Fibroblast of lung (primary cell): Measurements from ENCODE around the gene NFYA.

Experiments used
- CTCF ChIP-seq, 2 donors: IDR thresholded peaks in 1 of 2; conservative IDR thresholded peaks in 1 of 2; 1 replicate in 1 of 2; 2 replicates in 1 of 2; pipeline ENCODE4 v1.5.1; 2011 to 2012; ENCODE audit warnings: low read length in 2 of 2, control low read depth in 1 of 2, inconsistent platforms in 1 of 2, low read depth in 1 of 2, mild to moderate bottlenecking in 1 of 2
- EZH2 ChIP-seq: IDR thresholded peaks from 2 replicates; pipeline ENCODE4 v1.5.1; 2012; ENCODE audit warnings: low read length, control low read depth, mild to moderate bottlenecking; ENCODE audit errors: missing control alignments

GRCh38 chr6:41083072-41083471 is 10.3 kb downstream of the NFYA start:
- no peak for TF ChIP-seq CTCF (conservative IDR thresholded peaks at IDR 0.05 in 1 of 2, IDR thresholded peaks at IDR 0.05 in 1 of 2; ENCODE audit: low read depth in 1 of 2, low read length in 2 of 2)
- TF ChIP-seq EZH2, result no peak
